Breast epithelium (tissue), 3 donors: ENCODE data around the gene KATNA1.

Experiments used
- POLR2A ChIP-seq: fragments of 450-650 bp; IDR thresholded peaks from one replicate; pipeline ENCODE4 v1.6.1; 2016; ENCODE audit warnings: antibody characterized with exemption, mild to moderate bottlenecking, moderate library complexity
- TF ChIP-seq, protein P1 (sequence below), 3 donors: fragments of 450-650 bp; IDR thresholded peaks; one replicate each; pipeline ENCODE4 v1.5.1; 2016 to 2017; ENCODE audit warnings: antibody characterized with exemption in 3 of 3, mild to moderate bottlenecking in 3 of 3, moderate library complexity in 3 of 3

DNA sequence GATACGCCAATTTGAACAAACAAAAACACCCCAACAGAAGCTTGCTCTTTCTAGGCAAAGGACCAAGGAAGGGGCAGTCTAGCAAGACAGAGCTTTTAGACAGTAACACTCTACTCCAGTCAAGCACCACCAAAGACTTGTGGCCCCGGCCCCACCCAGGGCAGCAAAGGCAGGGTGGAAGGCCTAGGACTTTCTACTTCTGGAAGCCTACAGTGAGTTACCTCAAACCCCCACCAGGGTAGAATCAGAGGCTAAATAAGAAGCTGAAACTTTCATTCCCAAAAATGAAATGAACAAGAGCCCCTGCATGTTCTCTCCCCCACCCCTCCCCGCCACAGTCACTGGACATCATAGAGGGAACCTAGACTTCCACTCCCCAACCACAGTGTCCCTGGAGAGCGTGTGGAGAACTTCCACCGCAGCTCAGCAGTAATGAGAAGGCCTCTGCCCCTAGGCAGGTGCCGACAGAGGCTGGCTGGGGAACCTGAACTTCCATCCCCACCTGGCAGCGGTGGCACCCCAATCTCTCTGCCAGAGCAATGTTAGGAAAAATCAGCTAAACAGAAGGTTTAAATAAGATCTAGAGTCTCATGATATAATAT is 40.0 kb downstream of the KATNA1 start:
- TF ChIP-seq, protein P1, sequence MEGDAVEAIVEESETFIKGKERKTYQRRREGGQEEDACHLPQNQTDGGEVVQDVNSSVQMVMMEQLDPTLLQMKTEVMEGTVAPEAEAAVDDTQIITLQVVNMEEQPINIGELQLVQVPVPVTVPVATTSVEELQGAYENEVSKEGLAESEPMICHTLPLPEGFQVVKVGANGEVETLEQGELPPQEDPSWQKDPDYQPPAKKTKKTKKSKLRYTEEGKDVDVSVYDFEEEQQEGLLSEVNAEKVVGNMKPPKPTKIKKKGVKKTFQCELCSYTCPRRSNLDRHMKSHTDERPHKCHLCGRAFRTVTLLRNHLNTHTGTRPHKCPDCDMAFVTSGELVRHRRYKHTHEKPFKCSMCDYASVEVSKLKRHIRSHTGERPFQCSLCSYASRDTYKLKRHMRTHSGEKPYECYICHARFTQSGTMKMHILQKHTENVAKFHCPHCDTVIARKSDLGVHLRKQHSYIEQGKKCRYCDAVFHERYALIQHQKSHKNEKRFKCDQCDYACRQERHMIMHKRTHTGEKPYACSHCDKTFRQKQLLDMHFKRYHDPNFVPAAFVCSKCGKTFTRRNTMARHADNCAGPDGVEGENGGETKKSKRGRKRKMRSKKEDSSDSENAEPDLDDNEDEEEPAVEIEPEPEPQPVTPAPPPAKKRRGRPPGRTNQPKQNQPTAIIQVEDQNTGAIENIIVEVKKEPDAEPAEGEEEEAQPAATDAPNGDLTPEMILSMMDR (IDR thresholded peaks at IDR 0.05): no peak
- no peak for TF ChIP-seq POLR2A
